ENCODE results near the gene C3. TPM values are rescaled to one million over a fixed set of nuclear protein-coding genes. Genes with fewer than 3 reads are reported as not detected.
"Not testable (repeated sequence)": the region's sequence is repeated elsewhere in the genome, so short reads cannot be mapped to it uniquely, and the experiment has no call there.

Gene C3
- total RNA-seq, 1 experiment from 2014 or later = 4.7 TPM

DNA sequence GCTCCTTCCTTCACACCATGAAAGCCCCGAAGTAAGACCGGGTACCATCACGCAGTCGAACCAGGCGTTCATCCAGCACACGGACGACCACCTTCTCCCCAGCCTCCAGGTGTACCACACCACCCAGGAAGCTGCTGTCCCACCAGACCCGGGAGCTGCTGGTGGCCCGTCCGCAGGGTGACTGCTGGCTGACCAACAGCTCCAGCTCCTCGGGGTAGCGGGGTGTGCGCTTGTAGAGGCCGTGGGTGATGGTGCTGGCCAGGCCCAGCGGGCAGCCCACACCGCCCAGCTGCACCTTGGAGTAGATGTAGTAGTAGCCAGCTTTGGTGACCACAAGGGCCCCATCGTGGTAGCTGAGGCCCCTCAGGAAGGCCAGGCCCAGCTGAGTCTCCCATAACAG is 55.5 kb downstream of the C3 start:
- DNase-seq (ENCODE audit: low spot score) = no peak

DNA sequence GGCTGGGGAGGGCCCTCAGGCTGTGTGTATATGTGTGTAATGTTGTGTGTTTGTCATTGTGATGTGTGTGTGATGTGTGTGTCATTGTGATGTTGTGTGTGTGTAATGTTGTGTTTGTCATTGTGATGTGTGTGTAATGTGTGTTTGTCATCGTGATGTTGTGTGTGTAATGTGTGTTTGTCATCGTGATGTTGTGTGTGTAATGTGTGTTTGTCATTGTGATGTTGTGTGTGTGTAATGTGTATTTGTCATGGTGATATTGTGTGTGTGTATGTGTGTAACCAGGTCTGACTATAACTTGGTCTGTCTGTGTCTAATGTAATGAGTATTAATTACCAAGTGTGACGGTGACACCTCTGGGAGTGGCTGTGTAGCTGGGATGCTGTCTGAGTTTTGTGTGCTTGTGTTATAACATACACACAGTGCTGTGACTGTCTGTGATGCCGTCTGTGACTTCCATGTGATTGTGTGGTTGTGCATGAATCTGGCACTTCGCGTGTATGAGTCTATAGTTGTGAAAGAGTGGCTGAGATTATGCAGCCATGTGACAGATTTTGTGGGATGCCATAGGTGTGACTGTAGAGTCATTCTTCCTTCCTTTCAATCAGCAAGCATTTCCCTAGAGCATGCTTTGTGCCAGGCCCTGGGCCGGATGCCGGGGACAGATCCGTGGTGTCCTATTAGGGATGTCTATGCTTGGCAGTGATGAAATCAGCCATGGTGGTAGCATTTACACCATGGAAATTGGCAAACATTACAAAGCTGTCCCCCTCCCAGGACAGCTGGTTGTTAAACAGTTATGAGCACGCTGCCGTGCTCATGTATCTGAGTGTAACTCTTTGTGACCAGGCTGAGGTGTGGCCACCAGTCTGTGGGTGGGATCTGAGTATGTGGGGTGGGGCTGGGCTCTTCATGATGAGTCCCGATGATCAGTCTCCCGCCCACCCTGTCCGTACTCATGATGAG is 56.9 kb downstream of the C3 start:
- DNase-seq (ENCODE audit: low spot score) = peak; percentile 36

DNA sequence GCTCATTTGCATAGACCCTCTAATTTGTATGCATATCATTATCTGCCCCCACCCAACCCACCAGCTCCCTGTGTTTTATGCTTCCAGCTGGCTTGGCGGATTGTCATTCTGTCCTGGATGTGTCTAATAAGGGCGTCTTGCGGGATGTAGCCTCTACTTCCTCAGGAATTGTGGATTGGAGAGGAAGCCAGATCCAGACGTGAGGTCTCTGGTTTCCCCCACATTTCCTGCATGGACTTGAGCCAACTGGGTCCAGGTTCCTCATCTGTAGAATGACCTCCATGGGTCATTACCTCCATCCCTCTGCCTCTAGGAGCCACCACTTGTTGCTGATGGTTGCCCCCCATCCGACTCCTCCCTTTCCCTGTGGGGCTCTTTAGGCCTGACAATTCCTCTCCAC is 57.7 kb downstream of the C3 start:
- DNase-seq (ENCODE audit: low spot score) = no peak

DNA sequence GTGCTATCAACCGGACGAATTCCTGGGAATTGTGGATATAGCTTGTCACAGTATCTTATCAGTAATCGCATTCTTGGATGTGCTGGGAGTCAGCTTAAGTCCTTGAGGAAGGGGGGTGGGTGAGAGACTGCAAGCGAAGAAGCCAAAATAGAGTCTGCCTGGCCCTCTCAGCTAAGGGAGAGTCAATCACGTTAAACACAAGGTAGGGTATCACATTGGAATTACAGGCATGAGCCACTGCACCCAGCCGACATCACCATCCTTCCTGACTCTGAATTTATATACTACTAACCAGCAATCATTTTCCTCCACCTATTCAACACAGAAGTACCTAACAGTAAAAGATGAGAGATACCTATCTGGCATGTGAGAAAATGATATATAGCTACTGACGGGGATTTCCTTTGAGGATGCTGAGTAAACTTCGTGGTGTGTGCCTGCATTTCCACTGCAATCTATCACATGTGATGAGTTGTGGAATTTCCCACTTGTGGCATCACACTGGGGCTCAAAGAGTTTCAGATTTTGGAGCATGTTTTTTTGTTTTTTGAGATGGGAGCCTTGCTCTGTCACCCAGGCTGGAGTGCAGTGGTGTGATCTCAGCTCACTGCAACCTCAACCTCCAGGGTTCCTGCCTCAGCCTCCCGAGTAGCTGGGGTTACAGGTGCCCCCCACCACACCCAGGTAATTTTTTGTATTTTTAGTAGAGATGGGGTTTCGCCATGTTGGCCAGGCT is 58.8 kb downstream of the C3 start:
- DNase-seq (ENCODE audit: low spot score) = not testable (repeated sequence)

DNA sequence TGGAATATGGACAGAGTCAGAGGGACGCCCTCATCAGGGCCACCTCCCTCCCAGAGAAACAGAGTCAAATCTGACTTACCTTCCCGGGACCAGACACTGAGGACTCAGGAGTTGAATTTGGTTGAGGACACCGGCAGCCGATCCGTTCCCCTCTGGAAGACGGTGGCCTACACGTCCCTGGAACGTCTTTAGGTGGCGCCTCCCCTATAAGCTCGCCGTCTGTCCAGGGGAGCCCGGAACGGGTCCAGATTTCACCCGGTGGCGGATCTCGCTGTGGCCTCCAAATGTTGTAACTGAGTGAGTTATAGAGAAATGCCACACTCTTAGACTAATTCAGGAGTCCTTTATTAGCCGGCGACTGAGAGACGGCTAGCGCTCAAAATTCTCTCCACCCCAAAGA is 59.5 kb downstream of the C3 start:
- DNase-seq (ENCODE audit: low spot score) = no peak

DNA sequence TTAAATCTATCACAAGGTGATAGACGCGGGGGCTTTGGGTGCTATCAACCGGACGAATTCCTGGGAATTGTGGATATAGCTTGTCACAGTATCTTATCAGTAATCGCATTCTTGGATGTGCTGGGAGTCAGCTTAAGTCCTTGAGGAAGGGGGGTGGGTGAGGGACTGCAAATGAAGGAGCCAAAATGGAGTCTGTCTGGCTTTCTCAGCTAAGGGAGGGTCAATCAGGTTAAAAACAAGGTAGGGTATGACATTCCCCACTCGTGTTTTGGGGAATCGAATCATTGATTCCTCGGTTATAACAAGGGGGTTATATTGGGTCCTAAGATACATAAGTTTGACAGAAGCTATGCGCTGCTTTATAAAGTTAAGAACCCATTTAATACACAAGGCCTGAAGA is 64.1 kb downstream of the C3 start:
- not testable (repeated sequence) for DNase-seq (ENCODE audit: low spot score)

DNA sequence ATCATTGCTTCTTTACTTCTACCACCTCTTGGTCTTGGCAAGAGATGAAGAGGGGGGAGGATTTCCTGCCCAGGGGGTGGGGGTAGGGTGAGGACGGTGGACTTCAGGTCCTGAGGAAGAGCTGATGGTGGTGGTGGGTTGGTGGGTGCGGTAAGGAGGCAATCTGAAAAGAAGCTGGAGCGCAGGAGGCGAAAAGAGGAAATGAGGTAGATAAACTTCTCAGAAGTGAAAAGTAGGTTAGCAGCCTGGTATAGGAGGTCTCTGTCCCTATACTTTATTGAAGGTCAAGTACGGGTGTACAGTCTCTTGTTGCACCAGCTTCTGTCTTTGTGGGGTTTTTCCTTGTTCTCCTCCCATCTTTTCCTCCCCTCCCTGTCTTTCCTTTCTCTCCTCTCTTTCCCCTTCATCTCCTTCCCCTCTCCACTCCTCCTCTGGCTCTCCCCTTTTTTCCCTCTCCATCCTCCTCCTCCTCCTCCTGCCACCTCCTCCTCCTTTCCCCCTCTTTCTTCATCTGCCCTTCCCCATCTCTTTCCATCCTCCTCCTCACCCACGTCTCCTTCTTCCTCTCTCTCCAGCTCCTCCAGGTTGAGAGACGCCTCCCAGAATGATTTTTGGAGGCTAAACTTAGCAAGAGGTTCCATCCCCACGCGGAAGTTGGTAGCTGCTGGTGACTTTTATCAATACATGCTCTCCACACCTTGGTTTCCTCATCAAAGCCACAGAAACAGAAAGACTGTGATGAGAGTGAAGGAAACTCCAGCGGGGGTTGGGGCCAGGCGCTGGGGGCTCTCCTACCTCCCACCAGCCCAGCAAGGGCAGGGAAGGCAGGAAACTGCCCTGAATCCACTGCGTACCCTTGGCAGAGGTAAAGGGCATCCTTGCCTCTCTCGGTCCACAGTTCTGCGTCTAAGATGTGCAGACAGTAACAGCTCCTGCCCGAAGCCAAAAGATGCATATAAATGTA is 65.8 kb downstream of the C3 start:
- DNase-seq (ENCODE audit: low spot score) = no peak

- no peak for DNase-seq (ENCODE audit: low spot score)
These were observed 67.7 kb downstream of the C3 start for GRCh38 chr19:6652805-6653094.

GRCh38 chr19:6651965-6652804 is 68.3 kb downstream of the C3 start:
- no peak for DNase-seq (ENCODE audit: low spot score)

DNA sequence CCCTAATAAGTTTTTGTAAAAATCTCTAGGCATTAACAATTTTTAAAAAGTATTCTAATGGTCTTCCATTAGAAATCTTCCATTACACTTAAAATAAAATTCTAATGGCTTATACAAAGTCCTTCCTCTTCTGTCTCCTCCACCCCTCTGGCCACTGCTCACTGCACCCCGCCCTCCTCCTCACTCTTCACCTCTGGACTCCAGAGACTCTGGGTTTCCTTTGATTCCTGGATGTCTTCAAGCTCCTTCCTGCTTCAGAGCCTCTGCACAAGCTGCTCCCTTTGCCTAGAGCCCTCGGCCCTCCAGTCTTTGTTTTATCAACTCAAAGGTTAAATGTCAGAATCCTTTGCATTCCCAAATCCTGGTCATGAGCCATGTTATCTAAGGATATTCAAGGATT is 71.3 kb downstream of the C3 start:
- no peak for DNase-seq (ENCODE audit: low spot score)

- DNase-seq (ENCODE audit: low spot score) = no peak
These were observed 72.2 kb downstream of the C3 start for GRCh38 chr19:6648141-6648715.

- DNase-seq (ENCODE audit: low spot score) = no peak
These were observed 75.7 kb downstream of the C3 start for GRCh38 chr19:6644796-6645195.

DNA sequence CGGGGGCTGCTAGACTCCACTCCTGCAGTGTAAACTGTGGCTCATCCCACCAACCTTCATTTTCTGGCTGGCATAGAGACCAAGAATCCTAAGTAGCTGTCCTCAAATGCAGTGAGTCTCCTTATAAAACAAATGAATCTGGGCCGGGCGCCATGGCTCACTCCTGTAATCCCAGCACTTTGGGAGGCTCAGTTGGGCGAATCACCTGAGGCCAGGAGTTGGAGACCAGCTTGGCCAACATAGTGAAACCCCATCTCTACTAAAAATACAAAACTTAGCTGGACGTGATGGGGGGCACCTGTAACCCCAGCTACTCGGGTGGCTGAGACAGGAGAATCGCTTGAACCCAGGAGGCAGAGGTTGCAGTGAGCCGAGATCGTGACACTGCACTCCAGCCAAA is 80.1 kb downstream of the C3 start:
- not testable (repeated sequence) for DNase-seq (ENCODE audit: low spot score)

DNA sequence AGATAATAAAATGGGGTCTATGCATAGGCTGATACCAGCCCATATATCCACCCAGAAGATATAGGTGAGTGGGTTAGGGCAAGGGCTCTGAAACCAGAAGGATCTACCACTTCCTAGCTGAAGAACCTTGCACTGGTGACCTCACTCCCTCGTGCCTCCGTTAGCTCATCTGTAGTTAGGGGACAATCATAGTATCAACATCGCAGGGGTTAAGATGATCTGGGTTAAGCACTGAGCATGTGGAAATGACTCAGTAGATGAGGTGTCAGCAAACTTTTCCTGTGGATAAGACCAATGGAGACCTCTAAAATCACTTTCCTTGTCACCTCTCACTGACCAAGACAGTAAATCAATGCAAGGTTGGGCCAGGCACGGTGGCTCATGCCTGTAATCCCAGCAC is 81.0 kb downstream of the C3 start:
- DNase-seq (ENCODE audit: low spot score) = no peak

- DNase-seq (ENCODE audit: low spot score) = not testable (repeated sequence)
These were observed 87.0 kb downstream of the C3 start for GRCh38 chr19:6633456-6633813.

GRCh38 chr19:6632747-6633455 is 87.5 kb downstream of the C3 start:
- DNase-seq (ENCODE audit: low spot score) = peak; percentile 64

- peak; percentile 69 for DNase-seq (ENCODE audit: low spot score)
These were observed 88.3 kb downstream of the C3 start for GRCh38 chr19:6632002-6632621.
